Measurements from ENCODE around the gene PKMYT1.

Gene PKMYT1
- total RNA-seq = 0.35 to 1.6 (median 0.77) reads per million in 3 donors

DNA sequence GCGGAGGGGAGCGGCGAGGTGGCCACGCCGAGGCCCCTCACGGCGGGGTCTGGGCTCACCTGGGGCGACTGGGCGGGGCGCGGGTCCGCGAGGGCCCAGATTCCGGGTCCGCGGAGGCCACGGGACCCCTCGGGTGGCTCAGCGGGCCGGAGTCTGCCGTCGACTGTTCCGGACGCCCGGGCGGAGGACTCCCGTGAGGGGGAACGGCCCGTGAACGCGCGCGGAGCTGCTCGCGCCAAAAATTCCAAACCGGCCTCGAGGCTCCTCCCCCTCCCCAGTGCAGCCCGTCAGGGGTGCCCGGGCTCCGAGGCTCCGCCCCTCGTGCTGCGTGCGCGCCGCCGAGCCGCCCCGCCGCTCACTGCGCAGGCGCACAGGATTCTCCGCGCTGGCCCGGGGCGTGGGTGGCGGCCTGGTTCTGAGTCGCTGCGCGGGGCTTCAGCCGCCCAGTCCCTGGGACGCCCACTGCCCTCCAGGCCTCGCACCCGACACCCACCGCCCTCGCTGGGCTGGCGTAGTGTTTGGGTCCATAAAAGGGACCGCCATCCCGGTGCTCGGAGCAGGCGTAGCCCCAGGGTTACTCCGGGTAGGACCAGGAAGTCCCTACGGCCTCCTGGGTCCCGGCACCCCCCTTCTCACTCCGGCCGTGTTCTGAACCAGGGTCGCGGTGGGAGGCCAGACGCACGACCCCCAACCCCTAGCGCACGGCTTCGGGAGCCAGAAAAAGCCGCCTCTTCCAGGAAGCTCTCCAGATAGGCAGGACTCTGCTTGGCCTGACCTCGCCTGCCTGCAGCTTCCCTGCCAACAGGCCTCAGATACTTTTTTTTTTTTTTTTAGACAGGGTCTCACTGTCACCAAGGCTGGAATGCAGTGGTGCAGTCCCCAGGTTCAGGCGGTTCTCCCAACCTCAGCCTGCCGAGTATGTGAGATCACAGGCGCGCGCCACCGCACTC, at the start of gene PKMYT1:
PKMYT1 (minus strand) TSS at position 220 of the 950 bp plus-strand sequence. CDS start 789 bp downstream, outside the sequence.
- H3K4me3 ChIP-seq (ENCODE audit: insufficient read depth, low read depth, low read length, poor library complexity, severe bottlenecking) = peak within 1 kb of the TSS; percentile 88
- no peaks in the 10 kb centered on the region for H3K27me3 ChIP-seq (replicated peaks; ENCODE audit: control insufficient read depth, insufficient read depth, low read length, poor library complexity, severe bottlenecking)
- H3K27ac ChIP-seq (ENCODE audit: insufficient read depth, low read length, poor library complexity, severe bottlenecking) = peak within 1 kb of the TSS; percentile 83
- H3K36me3 ChIP-seq (ENCODE audit: control insufficient read depth, insufficient read depth, low read length) = no peaks in the 10 kb centered on the region
- peak; percentile 87 to 90 (median 89) for DNase-seq
- peaks cover 12% of the 10 kb centered on the region for H3K4me1 ChIP-seq (ENCODE audit: control insufficient read depth, insufficient read depth, low read length, poor library complexity, severe bottlenecking)
- H3K9me3 ChIP-seq (ENCODE audit: control insufficient read depth, low read length) = no peaks in the 10 kb centered on the region

DNA sequence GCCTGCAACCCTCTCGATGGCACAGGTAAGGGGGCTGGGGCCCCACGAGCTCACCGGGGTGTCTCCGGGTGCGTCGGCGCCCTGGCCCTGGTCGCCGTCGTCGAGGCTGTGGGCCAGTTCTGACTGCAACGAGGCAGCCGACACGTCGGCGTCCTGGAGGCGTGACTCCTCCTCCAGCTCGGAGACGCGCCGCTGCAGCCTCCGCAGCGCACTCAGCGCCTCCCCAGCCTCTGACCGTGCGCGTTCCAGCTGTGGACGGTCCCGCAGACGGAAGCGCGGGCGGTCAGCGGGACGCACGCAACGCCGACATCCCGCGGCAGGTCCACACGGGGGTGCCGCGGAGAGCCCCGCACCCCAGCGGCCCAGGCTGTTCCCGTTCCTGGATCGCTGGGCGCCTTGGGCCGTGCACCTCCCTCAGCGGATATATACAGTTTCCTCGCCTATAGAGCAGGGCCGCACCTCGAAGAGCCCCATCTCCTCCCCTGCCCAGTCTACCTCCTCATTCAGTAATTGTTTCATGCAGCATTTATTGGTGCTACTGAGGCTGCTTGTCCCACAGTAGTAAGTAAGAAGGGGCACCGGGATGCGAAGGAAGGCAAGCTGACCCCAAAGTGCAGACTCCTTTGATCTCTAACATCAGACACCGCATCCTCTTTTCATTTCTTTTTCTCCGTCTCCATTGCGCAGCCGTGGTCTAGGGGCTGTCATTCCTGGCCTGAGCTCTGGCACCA, 49.4 kb upstream of the PKMYT1 start:
- Histone ChIP-seq H3K36me3 (ENCODE audit: control insufficient read depth, insufficient read depth, low read length) (peaks cover 20% of the 10 kb centered on the region), H3K27ac (ENCODE audit: insufficient read depth, low read length, poor library complexity, severe bottlenecking) (no peak overlapping the region), H3K4me1 (ENCODE audit: control insufficient read depth, insufficient read depth, low read length, poor library complexity, severe bottlenecking) (peaks cover 18% of the 10 kb centered on the region), H3K4me3 (ENCODE audit: insufficient read depth, low read depth, low read length, poor library complexity, severe bottlenecking) (peak overlapping the region; percentile 17), H3K9me3 (ENCODE audit: control insufficient read depth, low read length) (no peaks in the 10 kb centered on the region), H3K27me3 (replicated peaks; ENCODE audit: control insufficient read depth, insufficient read depth, low read length, poor library complexity, severe bottlenecking) (no peaks in the 10 kb centered on the region)
- DNase-seq = no peak

GRCh38 chr16:3028716-3029319, 48.6 kb upstream of the PKMYT1 start:
- Histone ChIP-seq H3K27ac (ENCODE audit: insufficient read depth, low read length, poor library complexity, severe bottlenecking) (no peak overlapping the region), H3K4me1 (ENCODE audit: control insufficient read depth, insufficient read depth, low read length, poor library complexity, severe bottlenecking) (peaks cover 18% of the 10 kb centered on the region), H3K9me3 (ENCODE audit: control insufficient read depth, low read length) (no peaks in the 10 kb centered on the region), H3K36me3 (ENCODE audit: control insufficient read depth, insufficient read depth, low read length) (peaks cover 20% of the 10 kb centered on the region), H3K4me3 (ENCODE audit: insufficient read depth, low read depth, low read length, poor library complexity, severe bottlenecking) (no peak overlapping the region), H3K27me3 (replicated peaks; ENCODE audit: control insufficient read depth, insufficient read depth, low read length, poor library complexity, severe bottlenecking) (no peaks in the 10 kb centered on the region)
- no peak for DNase-seq

DNA sequence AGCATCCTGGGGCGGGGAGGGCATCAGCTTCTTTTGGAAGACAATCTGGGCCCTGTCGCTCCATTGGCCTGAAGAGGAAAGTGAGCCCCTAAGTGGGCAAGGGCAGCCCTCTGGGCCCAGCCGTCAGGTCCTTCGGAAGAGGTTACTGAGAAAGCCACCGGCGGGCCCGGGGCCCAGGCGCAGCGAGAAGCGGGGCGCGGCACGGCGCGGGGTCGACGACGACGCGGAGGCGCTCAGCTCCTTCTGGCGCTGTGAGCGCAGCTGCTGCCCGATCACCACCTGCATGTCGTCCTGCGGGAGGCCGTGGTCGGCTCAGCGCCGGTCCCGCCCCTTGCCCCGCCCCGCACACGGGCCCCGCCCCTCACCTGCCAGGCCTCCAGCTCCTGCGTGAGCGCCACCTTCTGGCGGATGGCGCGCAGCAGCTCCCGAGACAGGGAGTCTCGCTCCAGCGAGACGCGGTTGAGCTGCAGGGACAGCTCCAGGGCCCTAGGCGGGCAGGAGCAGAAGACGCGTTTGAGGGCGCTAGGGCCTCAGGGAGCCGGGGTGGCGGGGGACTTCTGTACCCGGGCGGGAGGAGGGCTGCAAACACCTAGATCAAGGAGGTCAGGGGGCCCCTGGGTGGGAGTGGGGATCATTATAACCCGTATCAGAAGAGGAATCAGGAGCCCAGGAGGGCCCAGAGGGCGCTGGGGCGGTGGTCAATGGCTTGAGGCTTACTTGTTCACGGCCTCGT, 47.9 kb upstream of the PKMYT1 start:
- no peak overlapping the region for H3K27ac ChIP-seq (ENCODE audit: insufficient read depth, low read length, poor library complexity, severe bottlenecking)
- peaks cover 20% of the 10 kb centered on the region for H3K36me3 ChIP-seq (ENCODE audit: control insufficient read depth, insufficient read depth, low read length)
- no peaks in the 10 kb centered on the region for H3K9me3 ChIP-seq (ENCODE audit: control insufficient read depth, low read length)
- DNase-seq = peak; percentile 76 to 83 (median 82)
- no peak overlapping the region for H3K4me3 ChIP-seq (ENCODE audit: insufficient read depth, low read depth, low read length, poor library complexity, severe bottlenecking)
- peaks cover 24% of the 10 kb centered on the region for H3K4me1 ChIP-seq (ENCODE audit: control insufficient read depth, insufficient read depth, low read length, poor library complexity, severe bottlenecking)
- H3K27me3 ChIP-seq (replicated peaks; ENCODE audit: control insufficient read depth, insufficient read depth, low read length, poor library complexity, severe bottlenecking) = no peaks in the 10 kb centered on the region

GRCh38 chr16:3027489-3027795, 47.2 kb upstream of the PKMYT1 start:
- peaks cover 31% of the 10 kb centered on the region for H3K4me1 ChIP-seq (ENCODE audit: control insufficient read depth, insufficient read depth, low read length, poor library complexity, severe bottlenecking)
- H3K4me3 ChIP-seq (ENCODE audit: insufficient read depth, low read depth, low read length, poor library complexity, severe bottlenecking) = no peak overlapping the region
- DNase-seq = no peak
- peaks cover 20% of the 10 kb centered on the region for H3K36me3 ChIP-seq (ENCODE audit: control insufficient read depth, insufficient read depth, low read length)
- H3K27me3 ChIP-seq (replicated peaks; ENCODE audit: control insufficient read depth, insufficient read depth, low read length, poor library complexity, severe bottlenecking) = no peaks in the 10 kb centered on the region
- no peak overlapping the region for H3K27ac ChIP-seq (ENCODE audit: insufficient read depth, low read length, poor library complexity, severe bottlenecking)
- H3K9me3 ChIP-seq (ENCODE audit: control insufficient read depth, low read length) = no peaks in the 10 kb centered on the region

DNA sequence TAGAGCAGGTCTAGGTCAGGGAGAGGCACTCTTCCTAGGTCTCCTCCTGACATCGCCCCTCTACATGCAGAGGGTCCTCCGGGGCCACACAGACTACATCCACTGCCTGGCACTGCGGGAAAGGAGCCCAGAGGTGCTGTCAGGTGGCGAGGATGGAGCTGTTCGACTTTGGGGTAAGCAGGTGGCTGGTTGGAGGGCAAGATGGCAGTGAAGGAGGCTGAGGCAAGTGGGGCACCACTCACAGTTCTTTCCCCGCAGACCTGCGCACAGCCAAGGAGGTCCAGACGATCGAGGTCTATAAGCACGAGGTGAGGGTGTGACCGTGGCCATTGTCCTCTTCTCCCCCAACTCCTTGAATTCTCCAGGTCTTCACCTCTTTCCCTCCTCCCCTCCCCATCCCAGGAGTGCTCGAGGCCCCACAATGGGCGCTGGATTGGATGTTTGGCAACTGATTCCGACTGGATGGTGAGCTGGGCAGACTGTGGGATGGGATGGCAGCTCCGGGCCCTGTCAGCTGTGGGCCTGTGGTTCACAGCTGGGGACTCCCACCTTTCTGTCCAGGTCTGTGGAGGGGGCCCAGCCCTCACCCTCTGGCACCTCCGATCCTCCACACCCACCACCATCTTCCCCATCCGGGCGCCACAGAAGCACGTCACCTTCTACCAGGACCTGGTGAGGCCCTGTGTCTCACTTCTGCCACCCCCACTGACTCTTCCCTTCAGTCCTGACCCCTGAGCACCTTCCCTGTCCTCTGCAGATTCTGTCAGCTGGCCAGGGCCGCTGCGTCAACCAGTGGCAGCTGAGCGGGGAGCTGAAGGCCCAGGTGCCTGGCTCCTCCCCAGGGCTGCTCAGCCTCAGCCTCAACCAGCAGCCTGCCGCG, 46.6 kb upstream of the PKMYT1 start:
- H3K9me3 ChIP-seq (ENCODE audit: control insufficient read depth, low read length) = no peaks in the 10 kb centered on the region
- peaks cover 37% of the 10 kb centered on the region for H3K4me1 ChIP-seq (ENCODE audit: control insufficient read depth, insufficient read depth, low read length, poor library complexity, severe bottlenecking)
- H3K27me3 ChIP-seq (replicated peaks; ENCODE audit: control insufficient read depth, insufficient read depth, low read length, poor library complexity, severe bottlenecking) = no peaks in the 10 kb centered on the region
- H3K27ac ChIP-seq (ENCODE audit: insufficient read depth, low read length, poor library complexity, severe bottlenecking) = no peak overlapping the region
- no peak overlapping the region for H3K4me3 ChIP-seq (ENCODE audit: insufficient read depth, low read depth, low read length, poor library complexity, severe bottlenecking)
- no peak for DNase-seq
- H3K36me3 ChIP-seq (ENCODE audit: control insufficient read depth, insufficient read depth, low read length) = peaks cover 20% of the 10 kb centered on the region

GRCh38 chr16:3026003-3026378, 45.7 kb upstream of the PKMYT1 start:
- Histone ChIP-seq H3K9me3 (ENCODE audit: control insufficient read depth, low read length) (no peaks in the 10 kb centered on the region), H3K4me1 (ENCODE audit: control insufficient read depth, insufficient read depth, low read length, poor library complexity, severe bottlenecking) (peaks cover 46% of the 10 kb centered on the region), H3K27ac (ENCODE audit: insufficient read depth, low read length, poor library complexity, severe bottlenecking) (no peak overlapping the region), H3K27me3 (replicated peaks; ENCODE audit: control insufficient read depth, insufficient read depth, low read length, poor library complexity, severe bottlenecking) (no peaks in the 10 kb centered on the region), H3K4me3 (ENCODE audit: insufficient read depth, low read depth, low read length, poor library complexity, severe bottlenecking) (no peak overlapping the region), H3K36me3 (ENCODE audit: control insufficient read depth, insufficient read depth, low read length) (peaks cover 20% of the 10 kb centered on the region)
- no peak for DNase-seq

GRCh38 chr16:3025032-3026002, 45.1 kb upstream of the PKMYT1 start:
- Histone ChIP-seq H3K27me3 (replicated peaks; ENCODE audit: control insufficient read depth, insufficient read depth, low read length, poor library complexity, severe bottlenecking) (no peaks in the 10 kb centered on the region), H3K9me3 (ENCODE audit: control insufficient read depth, low read length) (no peaks in the 10 kb centered on the region), H3K4me3 (ENCODE audit: insufficient read depth, low read depth, low read length, poor library complexity, severe bottlenecking) (no peak overlapping the region), H3K36me3 (ENCODE audit: control insufficient read depth, insufficient read depth, low read length) (peaks cover 20% of the 10 kb centered on the region), H3K27ac (ENCODE audit: insufficient read depth, low read length, poor library complexity, severe bottlenecking) (no peak overlapping the region), H3K4me1 (ENCODE audit: control insufficient read depth, insufficient read depth, low read length, poor library complexity, severe bottlenecking) (peaks cover 53% of the 10 kb centered on the region)
- DNase-seq = no peak

All from effector memory CD4-positive, alpha-beta T cell (primary cell).